ENCODE measurements around the gene CYP4F2.
"Not testable (repeated sequence)": the region's sequence is repeated elsewhere in the genome, so short reads cannot be mapped to it uniquely, and the experiment has no call there.

The CYP4F2 gene

DNA sequence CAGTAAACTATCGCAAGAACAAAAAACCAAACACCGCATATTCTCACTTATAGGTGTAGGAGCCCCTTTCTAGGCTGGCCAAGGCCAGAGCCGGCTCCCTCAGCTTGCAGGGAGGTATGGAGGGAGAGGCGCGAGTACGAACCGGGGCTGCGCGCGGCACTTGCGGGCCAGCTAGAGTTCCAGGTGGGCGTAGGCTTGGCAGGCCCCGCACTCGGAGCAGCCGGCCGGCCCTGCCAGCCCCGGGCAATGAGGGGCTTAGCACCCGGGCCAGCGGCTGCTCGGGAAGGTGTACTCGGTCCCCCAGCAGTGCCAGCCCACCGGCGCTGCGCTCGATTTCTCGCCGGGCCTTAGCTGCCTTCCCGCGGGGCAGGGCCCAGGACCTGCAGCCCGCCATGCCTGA is 1.7 kb upstream of the CYP4F2 start:
- not testable (repeated sequence) for DNase-seq

DNA sequence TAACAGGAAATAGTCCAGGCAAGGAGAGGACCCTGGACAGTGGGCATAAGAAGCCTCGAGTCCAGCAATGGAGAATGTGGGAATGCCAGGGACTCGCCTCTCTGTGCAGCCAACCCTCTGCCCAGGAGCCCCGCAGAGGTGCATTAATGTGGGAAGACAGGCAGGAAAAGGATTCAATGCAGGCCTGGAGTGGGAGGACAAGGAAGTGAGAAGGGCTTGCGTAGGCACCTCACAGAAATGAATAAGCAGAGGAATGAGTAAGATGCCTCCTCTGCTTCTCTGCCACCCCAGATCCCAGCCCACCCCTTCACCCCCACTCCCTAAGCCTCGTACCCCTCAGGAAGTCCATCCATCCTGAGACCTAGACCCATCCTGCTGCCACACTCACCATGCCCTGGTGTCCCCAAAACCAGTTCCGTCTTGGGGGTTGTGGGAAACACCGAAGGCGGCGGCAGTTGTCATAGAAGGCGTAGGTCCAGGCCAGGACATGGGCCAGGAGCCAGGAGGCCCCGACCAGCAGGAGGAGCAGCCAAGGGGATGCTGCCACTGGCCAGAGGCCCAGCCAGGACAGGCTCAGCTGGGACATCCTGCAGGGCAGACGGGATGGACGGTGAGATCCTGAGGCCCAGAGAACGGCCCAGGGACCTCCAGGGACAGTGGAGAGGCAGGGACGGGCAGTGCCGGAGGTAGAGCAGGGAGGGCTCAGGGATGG is 692 bp downstream of the CYP4F2 start:
- no peak for DNase-seq

DNA sequence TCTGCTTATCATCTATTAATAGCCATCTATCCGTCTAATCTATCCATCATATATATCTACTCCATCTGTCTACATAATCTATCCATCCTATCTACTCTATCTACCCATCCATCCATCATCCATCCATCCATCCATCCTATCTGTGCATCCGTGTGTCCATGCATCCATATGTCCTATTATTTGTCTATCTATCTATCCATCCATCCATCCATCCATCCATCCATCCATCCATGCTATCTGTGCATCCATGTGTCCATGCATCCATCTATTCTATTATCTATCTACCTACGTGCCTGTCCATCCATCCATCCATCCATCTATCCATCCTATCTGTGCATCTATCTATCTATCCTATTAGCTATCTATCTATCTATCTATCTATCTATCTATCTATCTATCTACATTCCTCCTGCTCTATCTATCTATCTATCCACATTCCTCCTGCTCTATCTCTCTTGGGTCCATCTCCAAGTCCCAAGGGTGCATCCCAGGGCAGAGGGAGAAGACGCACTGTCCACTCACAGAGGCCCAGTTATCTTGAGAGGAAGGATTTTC is 1.9 kb downstream of the CYP4F2 start:
- no peak for DNase-seq

DNA sequence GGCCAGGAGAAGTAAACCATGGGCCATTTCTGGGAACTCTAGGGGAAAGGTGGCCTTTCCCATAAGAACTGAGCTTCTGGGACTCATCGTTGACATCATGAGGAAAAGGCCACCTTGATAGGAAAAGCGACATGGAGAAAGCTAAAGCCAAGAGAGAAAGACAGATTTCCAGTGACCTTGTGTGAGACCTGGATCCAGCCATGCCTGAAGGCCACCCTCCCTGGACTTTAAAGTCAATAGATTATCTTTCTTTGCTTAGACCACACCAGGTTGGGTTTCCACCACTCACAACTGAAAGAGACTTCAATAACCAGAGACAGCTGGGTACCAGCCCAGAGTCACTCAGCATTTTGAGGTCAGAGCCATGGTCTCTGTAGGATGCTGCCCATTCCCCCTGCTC is 3.5 kb downstream of the CYP4F2 start:
- no peak for DNase-seq

DNA sequence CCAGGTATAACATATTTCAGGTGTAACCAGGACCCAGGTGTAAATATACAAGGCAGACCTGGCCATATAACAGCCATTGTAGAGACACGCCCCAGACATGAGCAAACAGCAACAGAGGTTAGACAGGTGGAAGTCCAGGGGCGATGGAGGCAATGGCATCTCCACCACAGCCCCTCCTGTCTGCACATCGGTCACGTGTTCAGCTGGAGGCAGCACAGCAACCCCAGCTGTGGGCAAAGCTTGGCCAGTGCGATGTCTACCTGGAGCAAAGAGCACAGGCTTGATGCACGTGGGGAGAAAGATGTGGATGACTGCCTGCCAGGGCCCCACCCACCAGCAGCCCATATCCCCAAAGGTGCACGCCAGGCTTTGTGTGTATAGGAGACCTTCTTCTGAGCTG is 4.4 kb downstream of the CYP4F2 start:
- DNase-seq = no peak

DNA sequence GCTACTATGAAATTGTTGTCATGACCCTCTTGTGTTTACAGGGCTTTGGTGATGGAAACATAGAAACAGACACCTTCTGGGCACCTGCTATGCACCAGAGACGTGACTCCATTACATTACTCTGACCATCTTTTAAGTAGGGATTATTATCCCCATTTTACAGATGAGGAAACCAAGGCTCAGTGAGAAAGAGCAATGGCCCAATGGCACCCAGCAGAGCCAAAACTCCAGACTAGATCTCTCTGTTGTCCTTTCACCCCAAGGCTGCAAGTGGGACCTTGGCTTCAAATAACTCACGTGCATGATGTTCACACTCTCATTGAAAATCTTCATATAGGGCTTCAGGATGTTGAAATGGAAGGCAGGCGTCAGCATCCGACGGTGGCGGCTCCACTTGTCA is 5.9 kb downstream of the CYP4F2 start:
- DNase-seq = no peak

DNA sequence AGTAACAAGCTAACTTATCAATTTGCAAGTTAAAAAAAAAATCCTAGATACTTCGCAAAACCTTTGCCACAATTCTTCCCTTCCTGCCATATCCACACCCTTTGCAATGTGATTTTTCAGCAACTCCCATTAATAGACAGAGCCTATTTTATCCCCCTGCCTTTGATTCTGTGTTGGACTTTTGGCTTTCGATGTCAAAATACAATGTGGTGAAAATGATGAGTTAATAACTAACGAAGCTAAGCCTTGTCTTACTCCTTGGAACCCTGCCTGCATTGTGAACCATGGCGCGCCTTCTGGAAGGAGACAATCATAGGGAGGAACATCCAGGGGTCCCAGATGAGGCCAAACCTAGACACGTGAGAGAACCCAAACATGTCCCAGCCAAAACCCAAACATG is 6.4 kb downstream of the CYP4F2 start:
- no peak for DNase-seq

DNA sequence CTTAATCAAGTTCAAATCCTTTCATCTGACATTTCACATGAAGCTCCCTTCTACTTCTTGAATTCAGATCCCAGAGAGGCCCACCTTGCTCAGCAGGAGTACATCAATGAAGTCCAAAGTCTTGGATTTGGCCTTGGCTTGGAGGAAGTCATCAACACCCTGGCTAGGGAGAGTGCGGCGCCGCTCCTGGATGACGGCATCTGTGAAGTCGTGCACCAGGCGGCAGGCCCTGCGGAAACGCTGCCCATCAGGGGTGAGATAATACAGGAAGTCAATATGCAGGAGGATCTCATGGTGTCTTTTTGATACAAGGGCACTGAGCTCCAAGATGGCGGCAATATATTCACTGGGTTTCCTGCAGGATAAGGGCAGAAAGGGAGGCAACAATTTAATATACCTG is 8.5 kb downstream of the CYP4F2 start:
- DNase-seq = not testable (repeated sequence)

DNA sequence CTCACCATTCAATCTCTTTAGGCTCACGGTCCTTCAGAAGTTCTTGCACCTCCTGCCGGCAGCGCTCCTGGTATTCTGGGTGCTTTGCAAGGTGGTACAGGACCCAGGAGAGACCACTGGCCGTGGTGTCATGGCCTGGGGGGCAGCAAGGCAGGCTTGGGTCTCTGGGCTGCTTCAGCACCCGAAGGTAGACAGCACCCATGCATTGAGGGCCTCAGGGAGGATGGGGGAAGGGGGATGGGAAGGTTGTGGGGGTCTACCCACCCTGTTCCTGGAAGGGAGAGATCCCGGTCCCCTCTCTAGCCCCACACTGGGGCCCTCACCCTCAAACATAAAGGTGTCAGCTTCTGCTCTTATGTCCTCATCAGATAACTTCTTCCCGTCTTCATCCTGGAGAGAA is 12.0 kb downstream of the CYP4F2 start:
- DNase-seq = no peak

DNA sequence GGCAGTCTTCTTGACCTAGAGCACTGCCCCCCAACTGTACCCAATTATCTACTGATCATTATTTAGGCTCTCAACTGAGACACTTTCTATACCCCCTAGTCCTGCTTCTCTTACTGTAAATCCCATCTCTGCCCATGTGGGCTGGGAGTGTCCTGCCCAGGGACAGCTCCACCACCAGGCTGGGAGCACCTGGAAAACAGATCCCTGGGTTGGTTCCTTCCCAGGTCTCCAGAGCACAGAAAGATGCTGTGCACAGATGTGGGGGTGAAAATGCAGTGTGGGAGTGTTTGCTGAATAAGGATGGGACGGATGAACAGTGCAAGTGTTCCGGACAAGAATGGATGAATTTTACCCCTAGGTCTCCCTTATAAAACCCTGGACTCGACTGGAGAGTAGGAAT is 12.7 kb downstream of the CYP4F2 start:
- DNase-seq = no peak

DNA sequence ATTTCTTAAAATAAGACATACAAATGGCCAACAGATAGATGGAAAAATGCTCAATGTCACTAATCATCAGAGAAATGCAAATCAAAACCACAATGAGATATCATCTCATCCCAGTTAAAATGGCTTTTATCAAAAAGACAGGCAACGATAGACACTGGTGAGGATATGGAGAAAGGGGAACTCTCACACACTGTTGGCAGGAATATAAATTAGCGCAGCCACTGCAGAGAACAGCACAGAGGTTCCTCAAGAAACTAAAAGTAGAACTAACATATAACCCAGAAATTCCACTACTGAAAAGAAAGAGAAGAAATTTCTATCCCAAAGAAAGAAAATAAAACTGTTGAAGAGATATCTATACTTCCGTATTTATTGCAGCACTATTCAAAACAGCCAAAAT is 14.5 kb downstream of the CYP4F2 start:
- not testable (repeated sequence) for DNase-seq

DNA sequence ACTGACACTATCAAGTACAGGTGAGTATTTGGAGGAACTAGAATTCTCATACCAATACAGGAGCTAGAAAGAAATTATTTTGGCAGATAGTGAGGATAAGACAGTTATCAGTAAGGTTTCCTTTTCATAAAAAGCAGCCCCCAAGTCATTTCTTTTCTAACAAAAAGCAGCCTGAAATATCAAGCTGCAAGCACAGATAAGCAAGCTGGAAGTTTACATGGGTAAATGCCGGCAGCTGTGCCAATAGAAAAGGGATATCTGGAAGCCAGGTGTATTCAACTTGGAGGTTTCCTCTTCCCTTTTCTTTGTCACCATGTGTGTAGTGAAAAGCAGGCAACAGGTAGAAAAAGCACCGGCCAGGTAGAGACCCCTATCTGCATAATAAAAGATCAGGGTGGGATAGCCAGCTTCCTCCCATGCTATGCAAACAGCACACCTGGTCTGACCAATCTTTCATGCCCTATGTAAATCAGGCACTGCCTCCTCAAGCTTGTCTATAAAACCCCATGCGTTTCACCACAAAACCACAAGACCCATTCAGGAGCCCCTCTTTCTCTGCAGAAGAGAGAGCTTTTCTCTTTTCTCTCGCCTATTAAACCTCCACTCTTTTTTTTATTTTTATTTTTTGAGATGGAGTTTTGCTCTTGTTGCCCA is 22.9 kb downstream of the CYP4F2 start:
- no peak for DNase-seq

DNA sequence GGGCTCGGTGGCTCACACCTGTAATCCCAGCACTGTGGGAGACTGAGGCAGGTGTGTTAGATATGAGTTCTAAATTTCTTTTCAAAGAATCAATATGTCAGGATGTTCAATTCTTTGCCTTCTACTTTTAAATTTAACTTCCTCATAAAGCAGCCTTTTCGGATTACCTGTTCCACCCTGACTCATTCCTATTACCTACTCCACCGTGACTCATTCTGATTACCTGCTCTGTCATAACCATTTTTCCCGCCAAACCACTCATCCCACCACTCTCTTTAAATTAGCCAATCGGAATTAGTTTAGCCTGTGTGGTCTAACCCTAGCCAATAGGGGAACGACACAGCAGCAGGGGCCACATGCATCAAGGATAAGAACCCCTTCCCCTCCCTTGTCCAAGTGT is 24.1 kb downstream of the CYP4F2 start:
- DNase-seq = not testable (repeated sequence)

DNA sequence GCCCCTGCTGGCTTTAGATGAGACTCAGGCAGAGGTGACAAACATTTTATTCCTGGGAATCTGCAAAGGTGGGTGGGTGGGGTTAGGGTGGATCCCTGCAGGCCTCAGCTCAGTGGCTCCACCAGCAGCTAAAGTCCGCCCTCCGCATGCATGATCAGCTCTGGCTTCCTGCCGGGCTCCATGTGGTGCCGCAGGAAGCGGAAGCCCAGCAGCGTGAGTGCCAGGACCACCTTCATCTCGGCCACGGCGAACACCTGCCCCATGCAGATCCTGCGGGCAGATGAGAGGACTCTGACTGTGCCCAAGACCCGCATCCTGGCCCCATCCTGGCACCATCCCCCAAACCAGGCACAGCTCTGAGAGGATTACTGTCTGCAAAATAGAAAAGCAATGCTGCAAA is 26.3 kb downstream of the CYP4F2 start:
- DNase-seq = peak; percentile 2

DNA sequence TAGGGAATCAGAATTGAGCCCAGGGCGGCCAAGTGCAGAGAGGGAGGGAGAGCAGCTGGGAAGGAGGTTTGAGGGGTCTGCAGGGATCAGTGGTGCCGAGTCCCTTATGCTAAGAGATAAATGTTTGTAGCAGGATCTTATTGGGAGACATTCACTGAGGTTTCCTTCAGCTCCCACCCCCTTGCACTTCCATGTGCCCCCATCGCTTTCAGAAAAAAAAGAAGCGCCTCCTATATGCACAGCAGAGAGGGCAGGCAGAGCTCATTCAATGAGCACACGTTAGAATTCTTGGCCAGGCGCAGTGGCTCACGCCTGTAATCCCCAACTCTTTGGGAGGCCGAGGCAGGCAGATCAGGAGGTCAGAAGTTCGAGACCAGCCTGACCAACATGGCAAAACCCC is 28.0 kb downstream of the CYP4F2 start:
- DNase-seq = no peak

DNA sequence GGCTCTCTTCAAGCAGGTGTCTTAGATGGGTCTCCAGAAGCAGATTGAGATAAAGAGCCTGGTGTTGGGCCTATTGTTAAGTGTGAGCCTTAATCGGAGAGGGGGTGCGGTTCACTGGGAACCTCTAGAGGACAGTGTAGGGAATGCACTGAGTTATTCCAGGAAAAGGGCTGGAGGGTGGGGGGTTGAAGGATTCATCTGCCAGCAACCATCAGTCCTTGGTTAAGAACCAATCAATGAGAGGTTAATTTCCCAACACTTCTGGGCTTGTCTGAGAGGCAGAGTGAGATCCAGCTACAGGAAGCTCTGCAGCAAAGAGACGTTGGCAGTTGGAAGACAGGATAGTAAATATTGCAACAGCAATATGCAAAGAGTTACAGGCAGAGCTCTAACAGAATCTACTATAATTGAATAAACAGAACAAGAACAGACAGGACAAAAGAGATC is 28.7 kb downstream of the CYP4F2 start:
- peak; percentile 27 for DNase-seq

DNA sequence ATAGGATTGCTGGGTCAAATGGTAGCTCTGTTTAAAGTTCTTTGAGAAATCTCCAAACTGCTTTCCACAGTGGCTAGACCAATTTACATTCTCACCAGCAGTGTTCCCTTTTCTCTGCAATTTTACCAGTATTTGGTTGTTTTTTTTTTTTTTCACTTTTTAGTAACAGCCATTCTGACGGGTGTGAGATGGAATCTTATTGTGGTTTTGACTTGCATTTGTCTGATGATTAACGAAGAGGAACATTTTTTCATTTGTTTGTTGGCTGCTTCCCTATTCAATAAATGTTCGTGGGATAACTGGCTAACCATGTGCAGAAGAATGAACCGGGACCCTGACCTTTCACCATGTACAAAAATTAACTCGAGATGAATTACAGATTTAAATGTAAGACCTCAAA is 31.2 kb downstream of the CYP4F2 start:
- no peak for DNase-seq

DNA sequence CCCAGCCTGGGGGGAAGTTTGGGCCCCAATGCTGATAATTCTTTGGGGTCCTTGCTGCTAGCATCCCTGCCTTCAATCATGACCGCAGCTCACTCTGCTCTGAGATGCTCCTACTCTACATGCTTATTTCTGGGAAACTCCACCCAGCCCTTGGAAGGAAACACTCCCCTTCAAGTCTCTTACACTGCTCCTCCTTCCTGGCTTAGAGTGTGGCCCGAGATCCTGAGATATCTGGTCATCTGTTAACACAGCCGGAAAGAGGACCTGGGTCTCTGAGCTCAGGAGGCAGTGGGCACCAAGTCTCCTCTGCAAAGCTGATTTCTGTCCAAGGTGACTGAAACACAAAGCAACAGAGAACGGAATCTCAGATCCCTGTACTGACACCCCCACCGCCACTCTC is 33.0 kb downstream of the CYP4F2 start:
- no peak for DNase-seq

DNA sequence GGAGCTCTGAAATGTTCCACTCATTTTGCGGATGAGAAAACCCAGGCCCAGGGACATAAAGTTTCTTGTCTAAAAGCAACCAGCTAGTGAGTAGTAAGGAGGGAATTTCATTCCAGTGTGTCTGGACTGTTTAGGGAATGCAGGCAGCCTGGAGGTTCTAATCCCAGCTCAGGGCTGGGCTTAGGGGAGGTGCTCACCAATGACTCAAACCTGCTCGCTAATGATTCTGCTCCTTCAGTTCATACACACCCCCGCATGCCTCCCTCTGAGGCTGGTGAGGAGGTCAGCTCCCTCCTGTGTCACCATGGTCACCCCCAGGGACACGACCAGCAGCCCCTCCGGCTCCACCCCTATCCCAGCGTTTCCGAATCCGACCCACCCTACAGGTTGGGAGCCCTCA is 34.6 kb downstream of the CYP4F2 start:
- DNase-seq = no peak

DNA sequence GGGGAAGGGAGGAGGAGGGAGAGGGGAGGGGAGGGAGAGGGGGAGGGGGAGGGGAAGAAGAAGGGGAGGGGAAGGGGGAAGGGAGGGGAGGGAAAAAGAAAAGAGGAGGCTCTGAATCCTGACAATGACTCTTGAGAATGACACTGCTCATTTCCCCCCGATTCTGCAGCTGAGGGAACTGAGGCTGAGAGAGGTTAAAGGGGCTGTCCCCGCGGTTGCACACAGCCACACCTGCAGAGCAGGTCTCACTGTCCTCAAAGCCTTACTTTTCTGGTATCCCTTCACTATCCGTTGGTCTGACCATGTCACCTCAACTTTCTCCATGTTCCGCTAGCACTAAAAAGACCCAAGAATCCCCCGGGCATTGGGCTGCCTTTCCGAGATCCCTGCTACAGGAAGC is 35.4 kb downstream of the CYP4F2 start:
- no peak for DNase-seq

DNA sequence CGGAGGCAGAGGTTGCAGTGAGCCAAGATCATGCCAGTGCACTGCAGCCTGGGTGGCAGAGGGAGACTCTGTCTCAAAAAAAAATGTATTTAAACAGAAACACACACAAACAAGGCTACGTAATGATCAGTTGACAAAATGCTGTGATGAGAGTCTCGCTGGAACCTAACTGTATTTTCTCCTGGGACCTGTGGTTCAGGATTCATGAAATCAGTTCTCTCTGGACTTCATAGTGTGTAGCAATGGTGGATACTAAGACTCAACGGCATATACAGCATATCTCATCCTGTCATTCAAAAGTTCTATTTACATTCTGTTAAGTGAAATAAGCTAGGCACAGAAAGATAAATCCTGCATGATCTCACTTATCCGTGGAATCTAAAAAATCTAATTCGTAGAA is 37.4 kb downstream of the CYP4F2 start:
- DNase-seq = no peak

DNA sequence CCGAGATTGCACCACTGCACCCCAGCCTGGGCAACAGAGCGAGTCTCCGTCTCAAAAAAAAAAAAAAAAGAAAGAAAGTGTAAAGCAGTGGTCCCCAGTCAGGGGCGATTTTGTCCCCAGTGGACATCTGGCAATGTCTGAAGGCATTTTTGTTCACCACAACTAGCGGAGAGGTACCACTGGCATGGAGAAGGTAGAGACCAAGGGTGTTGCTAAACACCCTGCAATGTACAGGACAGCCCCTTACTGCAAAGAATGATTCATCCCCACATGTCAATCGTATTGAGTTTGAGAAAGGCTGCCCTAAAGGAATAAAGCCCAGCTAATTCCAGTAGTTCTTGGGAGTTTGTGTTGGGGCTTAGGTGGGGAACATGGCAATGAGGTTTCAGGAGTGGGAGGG is 38.7 kb downstream of the CYP4F2 start:
- DNase-seq = no peak

DNA sequence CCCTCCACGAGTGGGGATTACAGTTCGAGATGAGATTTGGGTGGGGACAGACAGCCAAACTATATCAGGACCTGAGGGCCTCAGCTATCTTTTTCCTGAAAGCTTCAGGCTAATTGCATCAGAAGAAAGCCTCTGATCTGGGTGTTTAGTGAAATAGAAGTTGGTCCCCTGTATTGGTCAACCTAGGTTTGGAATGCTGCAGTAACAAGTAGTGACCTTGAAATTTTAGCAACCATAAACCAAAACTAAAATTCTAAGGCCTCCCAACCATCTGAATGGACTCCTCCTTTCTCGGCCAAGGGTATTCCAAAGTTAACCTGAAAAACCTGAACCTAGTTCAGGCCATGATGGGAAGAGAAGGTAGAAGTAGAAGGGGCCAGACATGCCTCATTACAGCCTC is 47.5 kb downstream of the CYP4F2 start:
- no peak for DNase-seq

DNA sequence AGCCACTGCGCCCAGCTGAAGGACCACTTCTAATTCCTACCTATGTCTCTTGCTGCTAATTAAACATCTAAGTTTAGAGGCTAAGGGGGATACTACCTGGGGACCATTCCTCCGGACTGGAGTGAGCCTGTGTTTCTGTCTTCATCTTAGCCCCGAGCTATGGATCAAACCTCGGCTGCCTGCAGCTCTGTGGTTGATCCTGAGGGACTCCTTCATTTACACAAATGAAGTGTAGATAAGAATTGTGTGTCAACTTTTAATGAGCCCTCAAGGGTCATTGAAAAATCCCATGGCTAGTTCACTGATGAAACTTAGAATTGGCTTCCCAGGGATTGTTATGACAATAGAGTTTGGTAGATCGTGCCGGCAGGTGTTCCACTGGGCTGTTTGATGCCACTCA is 51.0 kb downstream of the CYP4F2 start:
- no peak for DNase-seq

DNA sequence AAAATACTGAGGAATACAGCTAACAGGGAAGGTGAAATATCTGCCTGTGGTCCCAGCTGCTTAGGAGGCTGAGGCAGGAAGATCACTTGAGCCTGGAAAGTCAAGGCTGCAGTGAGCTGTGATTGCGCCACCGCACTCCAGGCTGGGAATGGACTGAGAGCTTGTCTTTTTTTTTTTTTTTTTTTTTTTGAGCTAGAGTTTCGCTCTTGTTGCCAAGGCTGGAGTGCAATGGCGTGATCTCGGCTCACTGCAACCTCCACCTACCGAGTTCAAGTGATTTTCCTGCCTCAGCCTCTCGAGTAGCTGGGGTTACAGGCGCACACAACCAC is 54.0 kb downstream of the CYP4F2 start:
- not testable (repeated sequence) for DNase-seq

Data from activated naive CD4-positive, alpha-beta T cell treated with Interleukin-2 at 50 U/mL for 16 hours (primary cell).